GM03348 (cell line): Measurements from ENCODE around the gene CHST9.
"Not testable (repeated sequence)": the region's sequence is repeated elsewhere in the genome, so short reads cannot be mapped to it uniquely, and the experiment has no call there.

ENCODE experiments used
- DNase-seq: peaks from one replicate; pipeline ENCODE4 v3.0.0; 2012; ENCODE audit warnings: low spot score

Gene CHST9

GRCh38 chr18:27004056-27004829, 180.9 kb downstream of the CHST9 start:
- DNase-seq: peak; percentile 13

- DNase-seq: no peak
Observed at GRCh38 chr18:26999797-27000196, 185.3 kb downstream of the CHST9 start.

- no peak for DNase-seq
Observed at GRCh38 chr18:26993568-26993967, 191.5 kb downstream of the CHST9 start.

GRCh38 chr18:26992926-26993325, 192.2 kb downstream of the CHST9 start:
- DNase-seq: no peak

- DNase-seq: no peak
Observed at GRCh38 chr18:26989842-26990241, 195.3 kb downstream of the CHST9 start.

- DNase-seq: no peak
Observed at GRCh38 chr18:26981360-26982082, 203.6 kb downstream of the CHST9 start.

GRCh38 chr18:26978812-26979341, 206.2 kb downstream of the CHST9 start:
- no peak for DNase-seq

GRCh38 chr18:26977781-26978180, 207.3 kb downstream of the CHST9 start:
- no peak for DNase-seq

GRCh38 chr18:26976206-26976605, 208.9 kb downstream of the CHST9 start:
- DNase-seq: no peak

- not testable (repeated sequence) for DNase-seq
Observed at GRCh38 chr18:26972549-26972948, 212.6 kb downstream of the CHST9 start.

GRCh38 chr18:26971409-26971808, 213.7 kb downstream of the CHST9 start:
- no peak for DNase-seq

GRCh38 chr18:26970637-26971036, 214.5 kb downstream of the CHST9 start:
- no peak for DNase-seq

- no peak for DNase-seq
Observed at GRCh38 chr18:26965206-26965605, 219.9 kb downstream of the CHST9 start.

GRCh38 chr18:26963292-26963691, 221.8 kb downstream of the CHST9 start:
- no peak for DNase-seq

GRCh38 chr18:26961839-26962238, 223.3 kb downstream of the CHST9 start:
- no peak for DNase-seq

GRCh38 chr18:26960911-26961310, 224.2 kb downstream of the CHST9 start:
- no peak for DNase-seq

GRCh38 chr18:26956863-26957262, 228.2 kb downstream of the CHST9 start:
- DNase-seq: no peak

- DNase-seq: no peak
Observed at GRCh38 chr18:26948703-26949102, 236.4 kb downstream of the CHST9 start.

- no peak for DNase-seq
Observed at GRCh38 chr18:26943906-26944305, 241.2 kb downstream of the CHST9 start.

GRCh38 chr18:26941584-26941983, 243.5 kb downstream of the CHST9 start:
- no peak for DNase-seq

GRCh38 chr18:26940744-26941398, 244.2 kb downstream of the CHST9 start:
- no peak for DNase-seq

GRCh38 chr18:26931659-26932058, 253.4 kb downstream of the CHST9 start:
- no peak for DNase-seq

- DNase-seq: no peak
Observed at GRCh38 chr18:26930630-26931029, 254.5 kb downstream of the CHST9 start.
